ENCODE results near the gene TTC9B.

Gene TTC9B

DNA sequence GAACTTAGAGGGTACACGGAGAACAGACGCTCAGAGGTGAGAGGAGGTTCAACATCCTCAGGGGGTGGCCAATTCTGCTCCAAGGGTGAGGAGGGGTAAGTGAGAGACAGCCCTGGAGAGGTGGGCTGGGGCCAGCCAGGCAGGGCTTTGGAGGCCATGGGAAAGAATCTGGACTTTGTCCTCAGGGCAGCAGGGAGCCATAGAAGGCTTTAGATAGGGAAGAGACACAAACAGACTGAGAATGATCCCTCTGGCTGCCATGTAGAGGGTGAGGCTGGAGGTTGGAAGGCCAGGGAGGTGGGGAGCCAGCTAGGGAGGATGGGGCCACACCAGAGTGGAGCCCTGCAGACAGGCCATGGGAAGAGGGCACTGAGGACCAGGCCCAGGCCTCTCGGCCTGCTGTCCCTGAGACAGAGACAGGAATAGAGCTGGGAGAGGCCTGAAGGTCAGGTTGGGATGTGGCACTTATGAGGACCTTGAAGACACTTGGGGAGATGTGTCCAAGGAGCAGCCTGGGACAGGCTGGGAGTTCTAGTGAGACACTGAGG lies 37.5 kb upstream of the TTC9B start:
- peak overlapping the region; percentile 94 for H3K27ac ChIP-seq
- TF ChIP-seq, protein P1, sequence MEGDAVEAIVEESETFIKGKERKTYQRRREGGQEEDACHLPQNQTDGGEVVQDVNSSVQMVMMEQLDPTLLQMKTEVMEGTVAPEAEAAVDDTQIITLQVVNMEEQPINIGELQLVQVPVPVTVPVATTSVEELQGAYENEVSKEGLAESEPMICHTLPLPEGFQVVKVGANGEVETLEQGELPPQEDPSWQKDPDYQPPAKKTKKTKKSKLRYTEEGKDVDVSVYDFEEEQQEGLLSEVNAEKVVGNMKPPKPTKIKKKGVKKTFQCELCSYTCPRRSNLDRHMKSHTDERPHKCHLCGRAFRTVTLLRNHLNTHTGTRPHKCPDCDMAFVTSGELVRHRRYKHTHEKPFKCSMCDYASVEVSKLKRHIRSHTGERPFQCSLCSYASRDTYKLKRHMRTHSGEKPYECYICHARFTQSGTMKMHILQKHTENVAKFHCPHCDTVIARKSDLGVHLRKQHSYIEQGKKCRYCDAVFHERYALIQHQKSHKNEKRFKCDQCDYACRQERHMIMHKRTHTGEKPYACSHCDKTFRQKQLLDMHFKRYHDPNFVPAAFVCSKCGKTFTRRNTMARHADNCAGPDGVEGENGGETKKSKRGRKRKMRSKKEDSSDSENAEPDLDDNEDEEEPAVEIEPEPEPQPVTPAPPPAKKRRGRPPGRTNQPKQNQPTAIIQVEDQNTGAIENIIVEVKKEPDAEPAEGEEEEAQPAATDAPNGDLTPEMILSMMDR (conservative IDR thresholded peaks at IDR 0.05), result no peak

DNA sequence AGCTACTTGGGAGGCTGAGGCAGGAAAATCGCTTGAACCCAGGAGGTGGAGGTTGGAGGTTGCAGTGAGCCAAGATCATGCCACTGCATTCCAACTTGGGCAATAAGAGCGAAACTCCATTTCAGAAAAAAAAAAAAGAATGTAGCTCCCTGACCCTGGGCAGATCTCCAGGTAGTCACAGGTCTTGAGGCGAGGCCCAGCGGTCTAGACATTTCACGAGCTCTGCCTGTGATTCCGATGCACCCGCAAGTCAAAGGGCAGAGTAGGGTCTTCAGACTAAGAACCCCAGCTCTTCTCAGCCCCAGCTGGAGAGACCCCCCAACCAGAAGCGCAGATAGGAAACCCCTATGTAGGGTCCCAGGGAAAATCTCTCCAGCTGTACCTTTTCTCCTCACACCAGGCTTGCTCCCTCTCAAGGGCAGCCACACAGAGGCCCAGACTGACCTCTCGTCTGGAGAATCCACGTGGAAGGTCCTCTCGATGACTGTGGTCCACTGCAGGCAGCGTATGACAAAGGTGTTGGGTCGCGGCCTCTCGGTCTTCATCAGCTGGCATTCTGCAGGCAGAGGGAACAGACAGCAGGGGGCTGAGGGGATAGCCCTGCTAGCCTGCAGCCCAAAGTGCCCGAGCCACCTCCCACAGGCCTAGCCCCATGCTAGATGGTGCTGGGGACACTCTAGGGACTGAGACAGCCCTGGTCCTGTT lies 36.7 kb upstream of the TTC9B start:
- TF ChIP-seq, protein P1 (conservative IDR thresholded peaks at IDR 0.05), result no peak
- H3K27ac ChIP-seq, result peak overlapping the region; percentile 94

DNA sequence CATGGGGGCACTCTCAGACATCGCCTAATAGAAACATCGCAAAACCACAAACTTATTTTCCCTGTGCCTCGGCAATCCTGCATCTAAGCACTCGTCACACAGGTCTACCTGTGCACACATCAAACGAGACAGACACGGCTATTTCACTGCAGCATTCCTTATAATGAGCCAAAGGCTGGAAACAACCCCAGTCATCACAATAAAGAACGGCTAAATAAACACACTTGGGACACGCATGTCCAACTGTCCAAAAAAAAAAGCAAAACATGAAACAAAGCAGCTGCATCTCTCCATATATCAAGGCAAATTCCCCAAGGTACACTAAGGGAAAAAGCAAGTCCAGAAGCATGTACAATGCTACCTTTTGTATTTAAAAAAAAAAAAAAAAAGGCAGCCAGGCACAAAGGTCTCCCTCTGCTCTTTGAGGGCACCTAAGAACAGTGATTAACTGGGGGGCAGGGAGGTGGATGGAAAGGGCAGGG lies 35.5 kb upstream of the TTC9B start:
- peak overlapping the region; percentile 94 for H3K27ac ChIP-seq
- TF ChIP-seq, protein P1 (conservative IDR thresholded peaks at IDR 0.05), result no peak

DNA sequence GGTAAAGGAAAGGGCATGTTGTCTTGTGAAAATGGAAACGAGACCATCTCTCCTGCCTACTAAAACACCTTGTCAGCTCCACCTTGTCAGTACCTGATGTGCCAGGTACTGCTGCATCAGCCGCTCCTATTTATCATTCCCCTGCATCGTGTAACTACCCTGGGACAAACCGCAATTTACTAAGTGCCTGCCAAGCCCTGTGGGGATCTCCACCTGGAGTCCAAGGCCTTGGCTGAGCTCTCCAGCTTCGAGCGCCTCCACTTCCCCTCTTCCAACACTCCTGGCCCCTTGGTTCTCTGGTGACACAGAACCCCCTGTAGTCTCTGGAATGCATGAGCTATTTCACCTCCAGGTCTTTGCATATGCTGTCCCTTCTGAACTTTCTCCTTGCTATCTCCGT lies 34.2 kb upstream of the TTC9B start:
- TF ChIP-seq, protein P1 (conservative IDR thresholded peaks at IDR 0.05), result no peak
- peak overlapping the region; percentile 94 for H3K27ac ChIP-seq

DNA sequence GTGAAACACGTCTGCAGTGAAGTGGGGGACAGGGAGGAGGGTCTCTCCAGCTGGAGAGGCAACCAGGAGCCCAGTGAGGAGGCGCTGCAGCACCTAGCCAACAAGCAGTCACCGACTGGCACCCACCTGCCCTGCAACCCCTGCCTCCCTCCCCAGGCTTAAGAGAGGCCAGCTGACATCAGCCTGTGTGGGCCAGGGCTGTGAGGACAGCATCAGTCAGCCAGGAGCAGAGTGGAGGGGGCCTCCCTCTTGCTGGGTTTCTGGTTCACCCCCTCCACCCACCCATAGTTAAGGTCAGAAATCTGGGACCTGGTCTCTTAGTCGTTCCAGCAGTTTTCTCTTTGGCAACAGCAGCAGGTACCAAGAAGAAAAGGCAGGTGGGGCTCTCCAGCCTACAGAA lies 33.8 kb upstream of the TTC9B start:
- TF ChIP-seq, protein P1 (conservative IDR thresholded peaks at IDR 0.05), result no peak

DNA sequence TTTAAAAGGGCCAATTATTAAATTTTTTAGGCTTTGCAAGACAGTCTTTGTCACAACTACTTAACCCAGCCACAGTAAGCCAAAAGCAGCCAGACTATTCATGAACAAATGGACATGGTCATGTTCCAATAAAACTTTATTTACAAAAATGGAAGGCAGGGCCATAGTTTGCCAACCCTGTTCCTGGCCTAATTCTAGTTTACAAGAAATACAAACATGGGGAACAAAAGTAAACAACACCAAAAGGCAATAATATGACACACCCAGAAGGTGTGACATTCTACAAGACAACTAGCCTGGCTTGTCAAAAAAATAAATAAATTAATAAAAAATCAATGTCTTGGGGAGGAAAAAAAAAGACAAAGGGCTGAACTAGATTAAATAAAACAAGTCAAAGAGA lies 33.1 kb upstream of the TTC9B start:
- H3K27ac ChIP-seq, result peak overlapping the region; percentile 94
- TF ChIP-seq, protein P1 (conservative IDR thresholded peaks at IDR 0.05), result no peak

More for the DNA sequence above, 33.8 kb upstream of the TTC9B start:
- H3K27ac ChIP-seq, result peak overlapping the region; percentile 94

DNA sequence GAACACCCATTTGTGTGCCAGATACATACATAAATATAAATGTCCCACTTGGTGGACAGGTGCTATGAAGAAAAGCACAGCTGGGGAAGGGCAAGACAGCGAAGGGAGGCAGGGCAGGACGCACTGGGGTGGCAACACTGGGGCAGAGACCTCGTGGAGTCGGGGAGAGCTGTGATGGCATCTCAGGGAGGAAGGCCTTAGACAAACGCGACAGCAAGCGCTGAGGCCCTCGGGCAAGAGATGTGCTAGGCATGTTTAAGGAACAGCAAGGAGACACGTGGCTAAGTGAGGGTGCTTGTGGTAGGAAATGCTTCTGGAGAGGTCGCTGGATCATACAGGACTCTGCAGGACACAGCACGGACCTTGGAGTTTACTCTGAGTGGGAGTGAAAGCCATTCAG lies 31.6 kb upstream of the TTC9B start:
- TF ChIP-seq, protein P1 (conservative IDR thresholded peaks at IDR 0.05), result no peak
- peak overlapping the region; percentile 94 for H3K27ac ChIP-seq

Measured in VCaP (cell line).